ENCODE data around the gene PPP1R9B. TPM values are rescaled to one million over a fixed set of nuclear protein-coding genes. Genes with fewer than 3 reads are reported as not detected.

PPP1R9B gene
- total RNA-seq, 4 donors from 2014 or later, result 16.6 to 38.0 (median 25.6) TPM

GRCh38 chr17:50088952-50089825, 61.3 kb downstream of the PPP1R9B start:
- DNase-seq (ENCODE audit: low spot score) (no peak), ATAC-seq (ENCODE audit: low FRiP score) (no peak)
- TF ChIP-seq CTCF (IDR thresholded peaks at IDR 0.05), result no peak

- ATAC-seq (ENCODE audit: low FRiP score), result peak; percentile 3
- no peak for DNase-seq (ENCODE audit: low spot score)
- no peak for TF ChIP-seq CTCF (IDR thresholded peaks at IDR 0.05)
These were observed 62.5 kb downstream of the PPP1R9B start for GRCh38 chr17:50087912-50088405.

GRCh38 chr17:50087246-50087911, 63.1 kb downstream of the PPP1R9B start:
- ATAC-seq (ENCODE audit: low FRiP score) (peak; percentile 71), DNase-seq (ENCODE audit: low spot score) (peak; percentile 65)
- TF ChIP-seq CTCF (IDR thresholded peaks at IDR 0.05), result peak in 2 of 3 donors; percentile 20 to 74

Other genes with a start within 250 kb of the PPP1R9B start
- under 1 TPM in 1 of 4 donors, not detected in 3; 0.37 TPM for gene DLX4, start 181.5 kb downstream of the PPP1R9B start, total RNA-seq
- under 1 TPM in 1 of 4 donors, not detected in 3; 0.28 TPM for gene DLX3, start 155.5 kb downstream of the PPP1R9B start, total RNA-seq
- gene ITGA3, start 94.6 kb downstream of the PPP1R9B start, total RNA-seq, result 10 to 100 TPM; 28.5 to 99.8 (median 41.2) TPM
- 10 to 100 TPM; 42.2 to 72.7 (median 50.7) TPM for gene PDK2, start 55.3 kb downstream of the PPP1R9B start, total RNA-seq
- under 1 TPM in 2 of 4 donors, not detected in 2; 0.12 to 0.44 TPM for gene SAMD14, start 20.5 kb downstream of the PPP1R9B start, total RNA-seq
- 1 to 10 TPM in 3 of 4 donors, not detected in 1; 1.1 to 4.9 (median 2.6) TPM for gene SGCA, start 15.3 kb upstream of the PPP1R9B start, total RNA-seq
- 10 to 100 TPM; 21.2 to 57.9 (median 43.6) TPM for gene COL1A1, start 51.0 kb upstream of the PPP1R9B start, total RNA-seq
- gene TMEM92, start 123.8 kb upstream of the PPP1R9B start, total RNA-seq, result under 1 TPM in 1 of 4 donors, not detected in 3; 0.93 TPM
- 10 to 100 TPM in 3 of 4 donors, 1 to 10 TPM in 1; 8.4 to 23.2 (median 16.5) TPM for gene XYLT2, start 195.4 kb upstream of the PPP1R9B start, total RNA-seq
- gene MRPL27, start 222.5 kb upstream of the PPP1R9B start, total RNA-seq, result 10 to 100 TPM; 48.9 to 71.0 (median 61.7) TPM
- 1 to 10 TPM in 1 of 4 donors, not detected in 3; 1.1 TPM for gene EME1, start 222.6 kb upstream of the PPP1R9B start, total RNA-seq
- 100 to 1,000 TPM in 3 of 4 donors, 10 to 100 TPM in 1; 53.6 to 193 (median 102) TPM for gene LRRC59, start 246.8 kb upstream of the PPP1R9B start, total RNA-seq